HG03571 (cell line): Measurements from ENCODE around the gene MXRA8.
"Not testable (repeated sequence)": the region's sequence is repeated elsewhere in the genome, so short reads cannot be mapped to it uniquely, and the experiment has no call there.

Experiments
- ATAC-seq: cut with Tn5 transposase; IDR thresholded peaks from one replicate; pipeline ENCODE4 v1.9.1; 2021; ENCODE audit not compliant: unreplicated experiment

The MXRA8 gene, protein sequence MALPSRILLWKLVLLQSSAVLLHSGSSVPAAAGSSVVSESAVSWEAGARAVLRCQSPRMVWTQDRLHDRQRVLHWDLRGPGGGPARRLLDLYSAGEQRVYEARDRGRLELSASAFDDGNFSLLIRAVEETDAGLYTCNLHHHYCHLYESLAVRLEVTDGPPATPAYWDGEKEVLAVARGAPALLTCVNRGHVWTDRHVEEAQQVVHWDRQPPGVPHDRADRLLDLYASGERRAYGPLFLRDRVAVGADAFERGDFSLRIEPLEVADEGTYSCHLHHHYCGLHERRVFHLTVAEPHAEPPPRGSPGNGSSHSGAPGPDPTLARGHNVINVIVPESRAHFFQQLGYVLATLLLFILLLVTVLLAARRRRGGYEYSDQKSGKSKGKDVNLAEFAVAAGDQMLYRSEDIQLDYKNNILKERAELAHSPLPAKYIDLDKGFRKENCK

GRCh38 chr1:1358433-1359271 is at the start of gene MXRA8:
MXRA8 (minus strand) TSS chr1:1358555; CDS start chr1:1358504, 51 bp downstream.
- ATAC-seq: no peak

DNA sequence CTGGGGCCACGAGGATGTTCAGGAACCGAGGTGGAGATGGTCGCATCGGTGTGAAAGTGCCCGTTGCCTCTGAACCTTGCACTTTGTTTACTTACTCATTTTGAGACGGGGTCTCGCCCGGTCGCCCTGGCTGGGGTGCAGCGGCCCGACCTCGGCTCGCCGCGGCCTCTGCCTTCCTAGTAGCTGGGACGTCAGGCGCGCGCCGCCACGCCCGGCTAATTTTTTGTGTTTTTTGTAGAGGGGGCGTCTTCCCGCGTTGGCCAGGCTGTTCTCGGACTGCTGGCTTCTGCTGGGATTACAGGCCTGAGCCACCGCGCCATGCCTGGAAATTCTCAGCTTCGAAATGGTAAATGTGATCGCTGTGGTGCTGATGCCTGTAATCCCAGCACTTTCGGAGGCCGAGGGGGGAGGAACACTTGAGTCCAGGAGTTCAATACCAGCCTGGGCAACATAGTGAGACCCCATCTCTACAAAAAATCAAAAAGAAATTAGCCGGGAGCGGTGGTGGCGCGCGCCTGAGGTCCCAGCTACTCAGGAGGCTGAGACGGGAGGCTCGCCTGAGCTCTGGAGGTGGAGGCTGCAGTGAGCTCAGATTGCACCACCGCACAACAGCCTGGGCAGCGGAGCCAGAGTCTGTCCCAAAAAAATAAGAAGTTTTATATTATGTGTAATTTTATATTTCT is 49.4 kb upstream of the MXRA8 start:
- ATAC-seq: peak; percentile 22

GRCh38 chr1:1406821-1407635 is 48.7 kb upstream of the MXRA8 start, which contains the start of gene MRPL20:
MRPL20 (minus strand) TSS chr1:1407293; CDS start chr1:1407217, 76 bp downstream.
- peak; percentile 78 for ATAC-seq

DNA sequence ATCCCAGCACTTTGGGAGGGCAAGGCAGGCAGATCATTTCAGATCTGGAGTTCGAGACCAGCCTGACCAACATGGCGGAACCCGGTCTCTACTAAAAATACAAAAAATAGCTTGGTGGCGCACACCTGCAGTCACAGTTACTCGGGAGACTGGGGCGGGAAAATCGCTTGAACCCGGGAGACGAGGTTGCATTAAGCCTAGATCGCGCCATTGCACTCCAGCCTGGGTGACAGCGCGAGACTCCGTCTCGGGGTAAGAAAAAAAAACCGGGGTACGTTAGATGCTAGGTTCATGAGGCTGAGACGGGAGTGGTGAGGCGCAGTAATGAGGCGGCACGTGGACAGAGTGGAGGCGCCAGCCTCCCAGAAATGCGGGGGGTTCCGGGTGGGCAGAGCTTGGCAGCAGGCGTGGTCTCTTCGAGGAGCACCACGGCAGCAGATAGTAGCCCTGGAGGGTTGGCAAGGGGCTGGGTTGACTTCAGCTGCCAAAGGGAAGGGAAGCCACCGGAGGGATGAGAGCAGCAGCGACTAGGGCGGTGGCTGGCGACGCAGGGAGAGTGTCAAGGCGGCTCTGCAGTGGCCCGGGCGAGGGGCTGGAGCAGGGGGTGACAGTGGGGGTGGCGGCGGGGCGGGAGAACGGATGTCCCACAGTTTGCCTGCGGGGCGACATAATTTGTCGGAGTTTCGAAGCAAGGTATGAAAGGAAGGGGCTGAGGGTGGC is 47.9 kb upstream of the MXRA8 start:
- ATAC-seq: no peak

GRCh38 chr1:1403653-1404052 is 45.3 kb upstream of the MXRA8 start:
- ATAC-seq: no peak

DNA sequence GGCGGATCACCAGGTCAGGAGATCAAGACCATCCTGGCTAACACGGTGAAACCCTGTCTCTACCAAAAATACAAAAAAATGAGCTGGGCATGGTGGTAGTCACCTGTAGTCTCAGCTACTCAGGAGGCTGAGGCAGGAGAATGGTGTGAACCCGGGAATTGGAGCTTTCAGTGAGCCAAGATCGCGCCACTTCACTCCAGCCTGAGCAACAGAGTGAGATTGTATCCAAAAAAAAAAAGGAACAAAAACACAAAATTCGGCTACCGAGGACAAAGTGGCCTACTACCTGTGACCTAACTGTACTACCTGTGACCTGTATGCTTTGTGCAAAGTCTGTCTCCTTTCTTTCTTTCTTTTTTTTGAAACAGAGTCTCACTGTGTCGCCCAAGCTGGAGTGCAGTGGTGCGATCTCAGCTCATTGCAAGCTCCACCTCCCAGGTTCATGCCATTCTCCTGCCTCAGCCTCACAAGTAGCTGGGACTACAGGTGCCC is 44.6 kb upstream of the MXRA8 start:
- not testable (repeated sequence) for ATAC-seq

- no peak for ATAC-seq
Observed at GRCh38 chr1:1402072-1402900, 43.9 kb upstream of the MXRA8 start.

DNA sequence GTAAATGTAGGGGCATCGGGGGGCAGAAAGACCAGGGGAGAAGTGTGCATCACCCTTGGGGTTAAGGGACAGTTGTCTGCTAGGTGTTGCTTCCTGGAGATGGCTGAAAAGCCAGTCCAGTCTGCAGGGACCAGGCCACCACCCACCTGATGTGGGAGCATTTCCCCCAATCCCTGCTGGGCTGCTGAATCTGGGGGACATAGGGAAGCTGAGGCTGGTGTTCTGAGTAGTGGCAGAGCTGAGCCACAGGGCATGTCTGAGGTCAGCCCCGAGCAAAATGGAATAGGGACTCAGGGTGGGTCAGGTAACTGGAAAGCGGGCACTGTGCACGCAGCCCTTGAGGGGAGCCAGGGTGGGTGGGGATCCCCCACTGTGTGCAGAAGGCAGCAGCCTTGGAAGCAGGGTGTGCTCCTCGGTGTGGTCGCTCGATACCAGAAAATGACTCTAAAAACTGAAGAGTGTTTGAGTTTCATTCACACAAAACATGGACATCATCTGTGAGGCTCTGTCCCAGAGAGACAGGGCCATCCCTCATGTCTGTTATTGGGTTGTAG is 43.2 kb upstream of the MXRA8 start:
- ATAC-seq: no peak

- no peak for ATAC-seq
Observed at GRCh38 chr1:1400576-1401456, 42.5 kb upstream of the MXRA8 start.

- ATAC-seq: peak; percentile 10
Observed at GRCh38 chr1:1399872-1400575, 41.7 kb upstream of the MXRA8 start.

DNA sequence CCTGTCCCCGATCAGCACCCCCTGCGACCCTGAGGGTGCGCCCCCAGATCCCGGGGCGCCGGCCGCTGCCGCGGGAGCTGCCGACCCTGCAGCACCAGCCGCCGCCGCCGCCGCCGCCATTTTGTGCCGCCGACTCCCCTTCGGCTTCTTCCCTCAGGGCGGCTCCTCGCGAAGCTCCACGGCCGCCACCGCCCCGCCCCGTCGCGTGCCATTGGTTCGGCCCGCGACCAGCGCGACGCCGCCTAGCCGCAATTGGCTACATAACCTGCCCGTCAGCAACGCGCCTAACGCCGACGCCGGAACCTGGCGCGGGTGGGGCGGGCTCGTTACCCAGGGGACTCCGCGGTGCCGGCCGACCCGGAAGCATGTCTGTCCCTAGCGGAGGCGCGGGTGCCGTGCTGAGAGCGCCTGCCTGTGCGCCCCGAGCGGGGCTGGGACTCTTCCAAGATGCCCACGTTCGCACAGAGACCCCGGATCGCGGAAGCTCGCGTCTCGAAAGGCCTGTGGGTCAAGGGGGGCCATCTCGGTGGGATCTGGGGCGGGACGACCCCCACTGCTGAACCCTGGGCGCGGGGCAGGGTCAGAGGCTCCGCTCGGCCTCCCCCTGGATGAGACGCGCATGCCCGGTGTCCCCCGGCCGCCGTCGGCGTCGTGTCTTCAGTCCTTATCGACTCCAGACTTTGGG is 41.0 kb upstream of the MXRA8 start, which contains the start of gene CCNL2:
TSS of gene CCNL2 (minus strand) at position 149 of the 685 bp plus-strand sequence. CDS start at position 120, 29 bp downstream.
- ATAC-seq: peak; percentile 93

DNA sequence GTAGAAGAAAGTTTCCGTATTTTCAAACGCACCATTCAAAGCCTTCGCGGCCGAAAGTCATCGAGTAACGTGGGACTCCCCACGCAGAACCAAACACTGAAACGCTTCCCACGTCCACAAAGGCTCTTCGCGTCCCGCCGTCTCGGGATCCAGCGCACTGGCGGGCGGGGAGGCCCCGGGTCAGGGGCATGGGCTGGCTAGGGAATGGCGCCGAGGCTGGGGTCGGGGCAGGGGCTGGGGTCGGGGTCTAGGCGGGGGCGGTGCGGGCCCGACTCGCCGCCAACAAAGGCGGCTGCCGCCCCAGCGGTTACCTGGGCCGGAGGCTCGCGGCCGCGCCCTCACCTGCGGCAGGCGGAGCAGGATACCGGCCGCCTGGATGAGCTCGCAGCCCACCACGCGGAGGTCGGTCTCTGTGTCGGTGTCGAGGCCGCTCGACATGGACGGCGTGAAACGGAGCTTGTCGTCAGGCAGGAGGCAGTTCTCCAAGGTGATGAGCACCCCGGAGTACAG is 40.4 kb upstream of the MXRA8 start:
- ATAC-seq: peak; percentile 10

- no peak for ATAC-seq
Observed at GRCh38 chr1:1397839-1398523, 39.6 kb upstream of the MXRA8 start.

- ATAC-seq: no peak
Observed at GRCh38 chr1:1395166-1395565, 36.8 kb upstream of the MXRA8 start.

DNA sequence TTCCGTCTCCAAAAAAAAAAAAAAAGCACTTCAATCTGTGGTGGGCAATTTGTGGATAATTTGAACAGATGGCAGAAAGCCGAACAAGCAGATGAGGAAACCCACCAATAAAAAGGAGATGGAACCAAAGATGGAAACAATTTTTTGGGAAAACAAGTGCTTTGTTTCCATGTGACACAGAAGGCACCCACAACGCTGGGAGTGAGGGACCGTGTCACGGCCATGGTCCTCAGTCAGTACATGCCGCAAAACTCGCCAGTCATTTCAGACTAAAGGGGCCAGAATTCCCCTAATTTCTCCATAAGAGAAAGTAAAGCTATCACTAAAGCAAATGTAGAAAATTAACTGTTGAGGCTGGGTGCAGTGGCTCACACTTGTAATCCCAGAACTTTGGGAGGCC is 35.8 kb upstream of the MXRA8 start:
- no peak for ATAC-seq
